GM18502 (cell line): ENCODE measurements around the gene LCE3D.
"Not testable (repeated sequence)": the region's sequence is repeated elsewhere in the genome, so short reads cannot be mapped to it uniquely, and the experiment has no call there.

Experiments
- ATAC-seq: cut with Tn5 transposase; IDR thresholded peaks from one replicate; pipeline ENCODE4 v1.9.1; 2021; ENCODE audit warnings: mild to moderate bottlenecking; ENCODE audit not compliant: unreplicated experiment, poor library complexity

LCE3D gene

GRCh38 chr1:152580433-152580832 lies at the start of gene LCE3D:
LCE3D (minus strand) TSS chr1:152580516; CDS start chr1:152579936, 580 bp downstream.
- no peak for ATAC-seq

- no peak for ATAC-seq
Observed at GRCh38 chr1:152626744-152627143, 46.4 kb upstream of the LCE3D start.

- ATAC-seq: no peak
Observed at GRCh38 chr1:152623203-152623844, 43.0 kb upstream of the LCE3D start.

GRCh38 chr1:152622803-152623202 lies 42.5 kb upstream of the LCE3D start, which contains the start of gene LCE3A:
LCE3A (minus strand) TSS chr1:152623103; CDS start chr1:152623103, 0 bp downstream.
- ATAC-seq: no peak

GRCh38 chr1:152621993-152622392 lies 41.7 kb upstream of the LCE3D start:
- ATAC-seq: no peak

- ATAC-seq: no peak
Observed at GRCh38 chr1:152613511-152613910, 33.2 kb upstream of the LCE3D start, which contains the start of gene LCE3B. LCE3B (plus strand) TSS chr1:152613811; CDS start chr1:152613811, 0 bp downstream.

GRCh38 chr1:152599934-152600333 lies 19.6 kb upstream of the LCE3D start, which contains the start of gene LCE3C:
LCE3C (plus strand) TSS chr1:152600234; CDS start chr1:152600732, 498 bp downstream.
- ATAC-seq: no peak

GRCh38 chr1:152596986-152597385 lies 16.7 kb upstream of the LCE3D start:
- ATAC-seq: no peak

- ATAC-seq: no peak
Observed at GRCh38 chr1:152585586-152585985, 5.3 kb upstream of the LCE3D start.

GRCh38 chr1:152582647-152583046 lies 2.3 kb upstream of the LCE3D start:
- ATAC-seq: no peak

GRCh38 chr1:152579526-152579925 lies 790 bp downstream of the LCE3D start:
- ATAC-seq: not testable (repeated sequence)

- no peak for ATAC-seq
Observed at GRCh38 chr1:152577168-152577567, 3.1 kb downstream of the LCE3D start.

- no peak for ATAC-seq
Observed at GRCh38 chr1:152566681-152567080, 13.6 kb downstream of the LCE3D start, which contains the start of gene LCE3E. LCE3E (minus strand) TSS chr1:152566780; CDS start chr1:152566208, 572 bp downstream.

GRCh38 chr1:152565535-152566215 lies 14.6 kb downstream of the LCE3D start:
- ATAC-seq: no peak

GRCh38 chr1:152565115-152565514 lies 15.2 kb downstream of the LCE3D start:
- no peak for ATAC-seq

GRCh38 chr1:152548358-152548757 lies 32.0 kb downstream of the LCE3D start:
- not testable (repeated sequence) for ATAC-seq

- no peak for ATAC-seq
Observed at GRCh38 chr1:152546704-152547103, 33.6 kb downstream of the LCE3D start.

- no peak for ATAC-seq
Observed at GRCh38 chr1:152543820-152544219, 36.5 kb downstream of the LCE3D start.

- no peak for ATAC-seq
Observed at GRCh38 chr1:152539901-152540300, 40.4 kb downstream of the LCE3D start.

- no peak for ATAC-seq
Observed at GRCh38 chr1:152537496-152537895, 42.8 kb downstream of the LCE3D start.

GRCh38 chr1:152535774-152536173 lies 44.5 kb downstream of the LCE3D start:
- no peak for ATAC-seq
